ENCODE results near the gene PRKCH.

PRKCH gene

GRCh38 chr14:61288720-61289119 is 32.7 kb upstream of the PRKCH start:
- TF ChIP-seq ZFX (IDR thresholded peaks at IDR 0.05; ENCODE audit: borderline replicate concordance) (no peak), CTCF (IDR thresholded peaks at IDR 0.05) (no peak)
- no peak overlapping the region for H3K27ac ChIP-seq

GRCh38 chr14:61290701-61291100 is 30.7 kb upstream of the PRKCH start:
- TF ChIP-seq ZFX (IDR thresholded peaks at IDR 0.05; ENCODE audit: borderline replicate concordance) (no peak), CTCF (IDR thresholded peaks at IDR 0.05) (no peak)
- no peak overlapping the region for H3K27ac ChIP-seq

- no peak for TF ChIP-seq CTCF (IDR thresholded peaks at IDR 0.05)
- no peak for TF ChIP-seq ZFX (IDR thresholded peaks at IDR 0.05; ENCODE audit: borderline replicate concordance)
- no peak overlapping the region for H3K27ac ChIP-seq
Measured at GRCh38 chr14:61296151-61296550, 25.2 kb upstream of the PRKCH start.

GRCh38 chr14:61296719-61297502 is 24.5 kb upstream of the PRKCH start:
- no peak overlapping the region for H3K27ac ChIP-seq

GRCh38 chr14:61297581-61297980 is 23.8 kb upstream of the PRKCH start:
- TF ChIP-seq CTCF (IDR thresholded peaks at IDR 0.05): no peak
- TF ChIP-seq ZFX (IDR thresholded peaks at IDR 0.05; ENCODE audit: borderline replicate concordance): no peak
- no peak overlapping the region for H3K27ac ChIP-seq

More at GRCh38 chr14:61296719-61297502, 24.5 kb upstream of the PRKCH start:
- TF ChIP-seq CTCF (IDR thresholded peaks at IDR 0.05) (peak; percentile 83), ZFX (IDR thresholded peaks at IDR 0.05; ENCODE audit: borderline replicate concordance) (no peak)

- TF ChIP-seq ZFX (IDR thresholded peaks at IDR 0.05; ENCODE audit: borderline replicate concordance) (no peak), CTCF (IDR thresholded peaks at IDR 0.05) (no peak)
- H3K27ac ChIP-seq: no peak overlapping the region
Measured at GRCh38 chr14:61298824-61299223, 22.6 kb upstream of the PRKCH start.

- H3K27ac ChIP-seq: no peak overlapping the region
- TF ChIP-seq CTCF (IDR thresholded peaks at IDR 0.05) (no peak), ZFX (IDR thresholded peaks at IDR 0.05; ENCODE audit: borderline replicate concordance) (no peak)
Measured at GRCh38 chr14:61300209-61300608, 21.2 kb upstream of the PRKCH start.

Data from 22Rv1 (cell line).